SK-N-MC (cell line): Measurements from ENCODE around the gene SPESP1.

Source experiments
- DNase-seq: peaks from one replicate; pipeline ENCODE4 v3.0.0-alpha.2; 2011; ENCODE audit warnings: low read depth, low spot score
- H3K27ac ChIP-seq: fragments of 200-600 bp; sonication (generic); 2 replicates; pipeline ENCODE4 v1.5.1; 2016; ENCODE audit warnings: mixed run types
- H3K36me3 ChIP-seq: fragments of 200-600 bp; sonication (generic); 2 replicates; pipeline ENCODE4 v1.6.1; 2017; ENCODE audit warnings: antibody characterized with exemption, low read length, mixed read lengths; ENCODE audit not compliant: insufficient read depth
- H3K4me3 ChIP-seq: fragments of 200-600 bp; sonication (generic); 2 replicates; pipeline ENCODE4 v1.5.1; 2016
- H3K9ac ChIP-seq: fragments of 200-600 bp; sonication (generic); 2 replicates; pipeline ENCODE4 v1.8.0; 2017; ENCODE audit warnings: mixed run types, mixed read lengths; ENCODE audit not compliant: insufficient read length
- H3K9me3 ChIP-seq: fragments of 200-600 bp; sonication (generic); 2 replicates; pipeline ENCODE4 v1.6.1; 2017; ENCODE audit warnings: low read depth, mild to moderate bottlenecking, antibody characterized with exemption, low read length, moderate library complexity, mixed read lengths
- EZH2 ChIP-seq: fragments of 200-600 bp; sonication (generic); IDR thresholded peaks from one replicate; pipeline ENCODE4 v1.6.1; 2017; ENCODE audit warnings: antibody characterized with exemption
- FOXP2 ChIP-seq: optimal IDR thresholded peaks from 2 replicates; pipeline ENCODE3; 2011; ENCODE audit warnings: mild to moderate bottlenecking, moderate library complexity; ENCODE audit not compliant: insufficient read depth; ENCODE audit errors: extremely low read length, control extremely low read depth
- POLR2AphosphoS5 ChIP-seq: IDR thresholded peaks from 2 replicates; pipeline ENCODE4 v1.6.1; 2012; ENCODE audit warnings: mild to moderate bottlenecking, low read depth, low read length, borderline replicate concordance

Gene SPESP1

DNA sequence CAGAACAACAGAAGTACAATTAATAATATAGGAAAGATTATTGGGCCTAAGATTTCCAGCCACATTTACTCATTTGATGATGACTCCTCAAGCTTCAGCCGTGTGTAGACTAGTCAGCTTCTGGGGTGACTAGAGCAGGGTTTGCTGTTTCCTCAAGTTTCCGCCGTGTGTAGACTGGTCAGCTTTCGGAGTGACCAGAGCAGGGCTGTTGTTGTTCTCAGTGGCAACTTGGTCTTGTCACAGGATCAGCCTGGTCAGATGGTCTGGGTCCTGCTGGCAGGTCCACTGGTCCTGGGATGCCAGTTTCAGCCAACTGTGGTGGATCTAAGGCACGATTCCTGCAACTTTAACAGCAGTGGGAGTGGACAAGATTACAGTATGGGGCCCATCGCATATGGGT is 62.4 kb downstream of the SPESP1 start:
- no peak overlapping the region for H3K27ac ChIP-seq
- no peak overlapping the region for H3K4me3 ChIP-seq
- H3K9ac ChIP-seq, result no peak overlapping the region
- TF ChIP-seq POLR2AphosphoS5 (no peak), FOXP2 (no peak), EZH2 (no peak)
- no peaks in the 10 kb centered on the region for H3K36me3 ChIP-seq
- H3K9me3 ChIP-seq, result no peaks in the 10 kb centered on the region
- DNase-seq, result no peak

DNA sequence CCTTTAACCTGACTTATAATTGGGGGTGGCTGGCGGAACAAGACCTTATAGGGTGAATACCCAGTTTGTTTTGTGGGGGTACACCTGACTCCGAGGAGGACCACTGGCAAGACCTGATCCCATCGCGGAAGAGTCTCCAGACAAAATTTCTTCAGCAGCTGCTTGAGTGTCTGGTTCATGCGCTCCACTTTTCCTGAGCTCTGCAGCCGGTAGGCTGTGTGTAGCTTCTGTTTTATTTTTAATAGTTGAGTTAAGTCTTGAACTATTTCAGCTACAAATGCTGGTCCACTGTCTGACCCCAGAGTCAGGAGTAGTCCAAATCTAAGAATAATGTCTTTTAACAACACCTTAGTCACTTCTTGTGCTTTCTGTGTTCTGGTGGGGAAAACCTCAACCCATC is 63.0 kb downstream of the SPESP1 start:
- TF ChIP-seq FOXP2 (no peak), POLR2AphosphoS5 (no peak), EZH2 (no peak)
- Histone ChIP-seq H3K9me3 (no peaks in the 10 kb centered on the region), H3K27ac (no peak overlapping the region), H3K4me3 (no peak overlapping the region), H3K36me3 (no peaks in the 10 kb centered on the region), H3K9ac (no peak overlapping the region)
- no peak for DNase-seq

DNA sequence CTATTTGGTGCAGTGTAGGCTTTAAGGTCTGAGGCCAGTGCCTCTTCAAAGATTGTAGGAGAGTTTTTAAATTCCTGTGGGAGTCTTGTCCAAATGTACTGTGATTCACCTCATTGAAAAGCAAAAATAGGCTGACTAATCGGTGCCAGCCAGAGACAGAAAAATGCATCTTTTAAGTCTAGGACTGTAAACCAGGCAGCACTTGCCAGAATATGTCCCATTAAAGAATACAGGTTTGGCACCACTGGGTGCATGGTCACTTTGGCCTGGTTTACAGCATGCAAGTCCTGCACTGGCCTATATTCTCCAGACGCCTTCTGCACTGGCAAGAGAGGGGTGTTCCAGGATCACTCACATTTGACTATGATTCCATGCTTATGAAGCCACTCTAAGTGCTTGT is 63.8 kb downstream of the SPESP1 start:
- H3K27ac ChIP-seq, result no peak overlapping the region
- H3K36me3 ChIP-seq, result no peaks in the 10 kb centered on the region
- no peak for TF ChIP-seq EZH2
- no peak for TF ChIP-seq POLR2AphosphoS5
- TF ChIP-seq FOXP2, result no peak
- no peak for DNase-seq
- no peak overlapping the region for H3K9ac ChIP-seq
- H3K4me3 ChIP-seq, result no peak overlapping the region
- H3K9me3 ChIP-seq, result no peaks in the 10 kb centered on the region

- Histone ChIP-seq H3K36me3 (no peaks in the 10 kb centered on the region), H3K9me3 (no peaks in the 10 kb centered on the region), H3K27ac (no peak overlapping the region), H3K9ac (no peak overlapping the region), H3K4me3 (no peak overlapping the region)
- no peak for DNase-seq
- TF ChIP-seq EZH2 (no peak), FOXP2 (no peak), POLR2AphosphoS5 (no peak)
Observed at GRCh38 chr15:68994981-68995761, 64.8 kb downstream of the SPESP1 start.
